SK-N-SH treated with all-trans-retinoic acid at 6 μM for 48 hours (cell line): ENCODE measurements around the gene GPR63.

Source experiments
- ATAC-seq: fragments of 200-7000 bp; cut with Tn5 transposase; 3 replicates; pipeline ENCODE4 v1.9.1; 2020; ENCODE audit warnings: mild to moderate bottlenecking, moderate library complexity
- ARNTL ChIP-seq: fragments of 450-650 bp; formaldehyde crosslinking; IDR thresholded peaks from 2 replicates; pipeline ENCODE4 v1.5.0; 2020; ENCODE audit warnings: low read depth, mild to moderate bottlenecking, moderate library complexity, borderline replicate concordance
- BACH2 ChIP-seq: fragments of 250-450 bp; sonication (Bioruptor Pico); IDR thresholded peaks from 2 replicates; pipeline ENCODE4 v1.9.0; 2021; ENCODE audit warnings: mild to moderate bottlenecking, borderline replicate concordance
- CREB5 ChIP-seq: fragments of 250-450 bp; sonication (Bioruptor Pico); IDR thresholded peaks from 2 replicates; pipeline ENCODE4 v1.5.1; 2020; ENCODE audit warnings: low read depth, mild to moderate bottlenecking, moderate library complexity
- CSDC2 ChIP-seq: fragments of 250-450 bp; sonication (Bioruptor Pico); IDR thresholded peaks from 2 replicates; pipeline ENCODE4 v1.5.0; 2020; ENCODE audit warnings: mild to moderate bottlenecking, moderate library complexity
- CSRNP3 ChIP-seq: fragments of 250-450 bp; sonication (Bioruptor Pico); IDR thresholded peaks from 2 replicates; pipeline ENCODE4 v1.5.1; 2021; ENCODE audit warnings: mild to moderate bottlenecking, moderate library complexity
- ESRRG ChIP-seq: fragments of 250-450 bp; sonication (Bioruptor Pico); IDR thresholded peaks from 2 replicates; pipeline ENCODE4 v1.6.1; 2021; ENCODE audit warnings: mild to moderate bottlenecking
- GLIS3 ChIP-seq: fragments of 250-450 bp; sonication (Bioruptor Pico); IDR thresholded peaks from 2 replicates; pipeline ENCODE4 v1.5.0; 2020; ENCODE audit warnings: mild to moderate bottlenecking, moderate library complexity
- ISL1 ChIP-seq: fragments of 250-450 bp; sonication (Bioruptor Pico); IDR thresholded peaks from 2 replicates; pipeline ENCODE4 v2.1.2; 2022; ENCODE audit warnings: mild to moderate bottlenecking, moderate library complexity
- OSR1 ChIP-seq: fragments of 250-450 bp; sonication (Bioruptor Pico); IDR thresholded peaks from 2 replicates; pipeline ENCODE4 v1.8.0; 2022; ENCODE audit warnings: moderate library complexity, mild to moderate bottlenecking, inconsistent platforms
- PATZ1 ChIP-seq: fragments of 250-450 bp; sonication (Bioruptor Pico); IDR thresholded peaks from 2 replicates; pipeline ENCODE4 v1.8.0; 2020; ENCODE audit warnings: mild to moderate bottlenecking, moderate library complexity, borderline replicate concordance
- POU6F1 ChIP-seq: fragments of 250-450 bp; sonication (Bioruptor Pico); IDR thresholded peaks from 2 replicates; pipeline ENCODE4 v1.8.0; 2021; ENCODE audit warnings: low read depth, mild to moderate bottlenecking, moderate library complexity, borderline replicate concordance
- PPARA ChIP-seq: fragments of 250-450 bp; sonication (Bioruptor Pico); IDR thresholded peaks from 2 replicates; pipeline ENCODE4 v1.5.0; 2020; ENCODE audit warnings: mild to moderate bottlenecking, borderline replicate concordance
- RARB ChIP-seq: fragments of 250-450 bp; sonication (Bioruptor Pico); IDR thresholded peaks from 2 replicates; pipeline ENCODE4 v1.8.0; 2021; ENCODE audit warnings: mild to moderate bottlenecking, moderate library complexity
- TCF4 ChIP-seq: fragments of 250-450 bp; sonication (Bioruptor Pico); IDR thresholded peaks from 2 replicates; pipeline ENCODE4 v1.8.0; 2021; ENCODE audit warnings: mild to moderate bottlenecking, moderate library complexity, borderline replicate concordance
- TOX ChIP-seq: fragments of 250-450 bp; sonication (Bioruptor Pico); IDR thresholded peaks from 2 replicates; pipeline ENCODE4 v1.8.0; 2021; ENCODE audit warnings: mild to moderate bottlenecking, moderate library complexity, borderline replicate concordance
- ZC3H10 ChIP-seq: fragments of 250-450 bp; sonication (Bioruptor Pico); IDR thresholded peaks from 2 replicates; pipeline ENCODE4 v1.5.1; 2021; ENCODE audit warnings: mild to moderate bottlenecking, moderate library complexity
- ZFP30 ChIP-seq: fragments of 450-650 bp; formaldehyde crosslinking; IDR thresholded peaks from 2 replicates; pipeline ENCODE4 v1.5.0; 2022; ENCODE audit warnings: mild to moderate bottlenecking, moderate library complexity
- ZNF565 ChIP-seq: fragments of 450-650 bp; formaldehyde crosslinking; conservative IDR thresholded peaks from 2 replicates; pipeline ENCODE4 v1.5.0; 2020; ENCODE audit warnings: low read depth, mild to moderate bottlenecking, moderate library complexity
- ZNF8 ChIP-seq: fragments of 450-650 bp; formaldehyde crosslinking; IDR thresholded peaks from 2 replicates; pipeline ENCODE4 v1.5.0; 2020; ENCODE audit warnings: mild to moderate bottlenecking, moderate library complexity

The GPR63 gene

GRCh38 chr6:96856856-96857255 lies 19.6 kb upstream of the GPR63 start:
- ATAC-seq, result no peak
- TF ChIP-seq ZC3H10 (no peak), CSDC2 (CRISPR knock-in tag) (no peak)

GRCh38 chr6:96853083-96853482 lies 15.8 kb upstream of the GPR63 start:
- no peak for TF ChIP-seq OSR1 (CRISPR knock-in tag)
- no peak for TF ChIP-seq PPARA (CRISPR knock-in tag)
- no peak for TF ChIP-seq PATZ1 (CRISPR knock-in tag)
- no peak for TF ChIP-seq ARNTL (CRISPR knock-in tag)
- TF ChIP-seq TCF4 (CRISPR knock-in tag), result no peak
- TF ChIP-seq ESRRG (CRISPR knock-in tag), result no peak
- TF ChIP-seq TOX, result no peak
- TF ChIP-seq BACH2, result no peak
- no peak for TF ChIP-seq CSRNP3
- no peak for TF ChIP-seq GLIS3 (CRISPR knock-in tag)
- no peak for TF ChIP-seq ZFP30
- no peak for TF ChIP-seq ZNF565 (CRISPR knock-in tag)
- no peak for TF ChIP-seq CSDC2 (CRISPR knock-in tag)
- no peak for TF ChIP-seq RARB (CRISPR knock-in tag)
- no peak for TF ChIP-seq ZC3H10
- no peak for ATAC-seq

- TF ChIP-seq ZC3H10 (no peak), TOX (no peak), POU6F1 (no peak), ISL1 (CRISPR knock-in tag) (no peak), CSRNP3 (no peak), ZNF565 (CRISPR knock-in tag) (no peak)
- TF ChIP-seq, all 23 proteins: peak for 0
Observed at GRCh38 chr6:96852605-96853004, 15.3 kb upstream of the GPR63 start.

GRCh38 chr6:96851858-96852257 lies 14.6 kb upstream of the GPR63 start:
- no peak for TF ChIP-seq ARNTL (CRISPR knock-in tag)
- no peak for TF ChIP-seq ZC3H10
- no peak for TF ChIP-seq OSR1 (CRISPR knock-in tag)

More at GRCh38 chr6:96852605-96853004, 15.3 kb upstream of the GPR63 start:
- ATAC-seq, result no peak

GRCh38 chr6:96849615-96850014 lies 12.3 kb upstream of the GPR63 start:
- no peak for ATAC-seq
- TF ChIP-seq ZNF8 (CRISPR knock-in tag) (no peak), ARNTL (CRISPR knock-in tag) (no peak), TOX (no peak), CSRNP3 (no peak), ESRRG (CRISPR knock-in tag) (no peak), ZC3H10 (no peak), CREB5 (CRISPR knock-in tag) (no peak), RARB (CRISPR knock-in tag) (no peak), PATZ1 (CRISPR knock-in tag) (no peak), GLIS3 (CRISPR knock-in tag) (no peak), POU6F1 (no peak), ZFP30 (no peak)

More at GRCh38 chr6:96851858-96852257, 14.6 kb upstream of the GPR63 start:
- ATAC-seq, result no peak
